ENCODE data around the gene ADPRS. TPM values are rescaled to one million over a fixed set of nuclear protein-coding genes. Genes with fewer than 3 reads are reported as not detected.
A peak's percentile ranks its signal among the peaks of the same experiment; 100 is the strongest.

The ADPRS gene
- total RNA-seq, 3 donors from 2014 or later, result 45.6 to 52.0 (median 47.4) TPM

DNA sequence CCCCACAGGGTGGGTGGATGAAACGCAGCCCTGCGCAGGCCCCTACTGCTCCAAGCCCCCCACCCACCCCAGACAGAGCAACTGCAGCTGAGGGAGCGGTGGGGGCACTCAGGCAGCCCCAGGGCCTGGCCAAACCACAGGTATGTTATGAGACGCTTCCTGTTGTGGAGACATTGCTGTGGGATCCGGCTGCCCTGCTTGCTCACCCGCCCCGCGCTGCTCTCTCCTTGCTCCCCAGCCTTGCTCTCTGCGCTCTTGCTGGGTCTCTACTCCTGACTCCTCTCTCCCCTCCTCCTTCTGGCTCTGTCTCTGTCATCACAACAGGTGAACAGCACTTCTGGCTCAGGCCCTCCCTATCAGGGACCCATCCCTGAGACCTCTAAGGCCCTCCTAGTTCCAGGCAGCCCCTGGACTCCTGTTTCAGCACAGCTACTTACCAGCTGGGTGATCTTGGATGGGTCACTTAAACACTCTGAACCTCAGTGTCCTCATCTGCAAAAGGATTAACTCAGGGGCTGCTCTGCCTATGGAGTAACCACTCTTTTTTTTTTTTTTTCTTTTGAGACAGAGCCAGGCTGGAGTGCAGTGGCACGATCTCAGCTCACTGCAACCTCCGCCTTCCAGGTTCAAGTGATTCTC is 20.5 kb downstream of the ADPRS start:
- Mint-ChIP-seq H3K27me3 (ENCODE audit: low read depth) (no peaks in the 10 kb centered on the region), H3K4me3 (no peak overlapping the region), H3K4me1 (ENCODE audit: low read depth) (peaks cover 25% of the 10 kb centered on the region), H3K36me3 (ENCODE audit: insufficient read depth) (no peaks in the 10 kb centered on the region), H3K9me3 (no peaks in the 10 kb centered on the region)
- ATAC-seq, result peak; percentile 87 to 89
- DNase-seq, result no peak

DNA sequence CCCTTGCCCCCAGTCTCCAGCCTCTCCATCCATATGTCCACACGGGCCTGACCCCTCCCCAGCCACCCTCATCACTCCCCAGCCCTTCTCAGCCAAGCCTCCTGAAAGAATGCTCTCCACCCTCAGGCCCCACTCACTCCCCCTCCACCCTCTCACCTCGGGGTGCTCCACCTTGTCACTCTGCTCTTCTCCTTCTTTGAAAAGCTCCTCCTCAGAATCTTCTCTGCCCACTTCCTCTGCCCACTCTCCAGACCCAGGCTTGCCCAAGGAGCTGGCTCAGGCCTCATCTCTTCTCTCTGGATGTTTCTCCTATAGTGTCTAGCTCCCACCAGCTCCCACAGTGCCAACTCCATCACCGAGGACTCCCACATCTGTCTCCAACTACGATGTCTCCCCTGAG is 22.5 kb downstream of the ADPRS start:
- Mint-ChIP-seq H3K4me3 (no peak overlapping the region), H3K4me1 (ENCODE audit: low read depth) (peaks cover 25% of the 10 kb centered on the region), H3K9me3 (no peaks in the 10 kb centered on the region), H3K36me3 (ENCODE audit: insufficient read depth) (no peaks in the 10 kb centered on the region), H3K27me3 (ENCODE audit: low read depth) (no peaks in the 10 kb centered on the region)
- DNase-seq (no peak), ATAC-seq (no peak)

DNA sequence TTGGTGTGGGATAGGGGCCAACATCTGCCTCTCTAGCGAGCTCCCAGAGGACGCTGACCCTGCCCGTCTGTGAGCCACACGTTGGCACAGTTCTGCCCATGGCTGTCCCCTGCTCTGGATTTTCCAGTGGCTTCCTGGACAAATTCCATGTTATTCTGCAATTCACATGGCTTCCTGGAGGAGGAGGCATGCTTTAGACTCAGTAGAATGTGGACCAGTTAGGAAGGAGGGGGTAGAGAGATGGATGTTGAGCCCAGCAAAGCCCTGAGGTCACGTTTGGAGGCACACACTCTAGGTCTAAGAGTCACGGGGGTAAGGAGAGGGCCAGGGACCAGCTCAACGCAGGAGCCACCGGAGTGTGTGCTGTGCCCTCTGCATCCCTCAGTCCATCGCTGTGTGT is 24.1 kb downstream of the ADPRS start:
- Mint-ChIP-seq H3K36me3 (ENCODE audit: insufficient read depth) (no peaks in the 10 kb centered on the region), H3K4me3 (no peak overlapping the region), H3K9me3 (no peaks in the 10 kb centered on the region), H3K4me1 (ENCODE audit: low read depth) (peaks cover 24% of the 10 kb centered on the region), H3K27me3 (ENCODE audit: low read depth) (no peaks in the 10 kb centered on the region)
- DNase-seq, result no peak
- no peak for ATAC-seq

DNA sequence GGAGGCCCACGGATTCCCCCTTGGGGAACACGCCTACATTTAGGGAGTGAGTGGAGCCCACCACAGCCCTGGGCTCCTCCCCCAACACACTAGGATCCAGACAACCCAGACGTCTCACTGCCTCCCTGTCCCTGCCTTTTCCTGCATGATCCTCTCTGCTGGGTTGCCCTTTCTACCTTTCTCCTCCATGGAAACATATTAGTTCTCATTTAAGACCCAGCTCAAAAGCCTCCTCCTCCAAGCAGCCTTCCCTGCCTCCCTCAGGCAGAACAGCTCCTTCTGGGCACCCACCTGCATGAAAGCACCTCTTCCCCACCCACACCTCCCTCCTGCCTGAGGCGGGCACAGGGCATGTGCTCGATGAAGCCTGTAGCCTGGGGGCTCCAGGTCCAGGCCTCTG is 25.7 kb downstream of the ADPRS start:
- no peak for DNase-seq

DNA sequence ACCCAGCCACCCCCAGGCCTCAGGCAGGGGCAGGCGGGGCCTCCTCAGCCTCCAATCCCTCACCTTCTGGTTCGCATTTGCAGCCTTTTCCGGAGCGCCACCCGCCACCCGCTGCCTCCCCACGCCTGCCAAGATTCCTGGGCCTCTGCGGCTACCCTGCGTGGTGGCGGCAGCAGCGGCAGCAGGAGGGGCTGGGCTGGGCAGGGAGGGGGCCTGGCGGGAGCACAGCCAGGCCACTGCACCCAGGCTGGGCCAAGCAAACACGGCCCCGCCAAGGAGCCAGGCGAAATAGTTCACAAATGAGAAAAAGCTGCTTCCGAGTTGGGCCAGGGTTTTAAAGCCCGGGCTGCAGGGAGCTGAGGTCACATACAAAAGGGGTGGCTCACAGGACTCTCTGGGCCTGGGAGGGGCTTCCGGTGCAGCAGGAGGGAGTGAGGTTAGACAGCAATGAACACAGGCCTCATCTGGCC is 26.5 kb downstream of the ADPRS start:
- ATAC-seq (no peak), DNase-seq (no peak)
- no peak overlapping the region for H3K4me3 Mint-ChIP-seq
- H3K36me3 Mint-ChIP-seq (ENCODE audit: insufficient read depth), result no peaks in the 10 kb centered on the region
- no peaks in the 10 kb centered on the region for H3K9me3 Mint-ChIP-seq
- H3K27me3 Mint-ChIP-seq (ENCODE audit: low read depth), result peaks cover 3% of the 10 kb centered on the region
- H3K4me1 Mint-ChIP-seq (ENCODE audit: low read depth), result peaks cover 7% of the 10 kb centered on the region

More for the DNA sequence above, 25.7 kb downstream of the ADPRS start:
- Mint-ChIP-seq H3K36me3 (ENCODE audit: insufficient read depth) (no peaks in the 10 kb centered on the region), H3K4me3 (no peak overlapping the region), H3K9me3 (no peaks in the 10 kb centered on the region), H3K4me1 (ENCODE audit: low read depth) (peaks cover 11% of the 10 kb centered on the region), H3K27me3 (ENCODE audit: low read depth) (no peaks in the 10 kb centered on the region)
- ATAC-seq, result no peak

DNA sequence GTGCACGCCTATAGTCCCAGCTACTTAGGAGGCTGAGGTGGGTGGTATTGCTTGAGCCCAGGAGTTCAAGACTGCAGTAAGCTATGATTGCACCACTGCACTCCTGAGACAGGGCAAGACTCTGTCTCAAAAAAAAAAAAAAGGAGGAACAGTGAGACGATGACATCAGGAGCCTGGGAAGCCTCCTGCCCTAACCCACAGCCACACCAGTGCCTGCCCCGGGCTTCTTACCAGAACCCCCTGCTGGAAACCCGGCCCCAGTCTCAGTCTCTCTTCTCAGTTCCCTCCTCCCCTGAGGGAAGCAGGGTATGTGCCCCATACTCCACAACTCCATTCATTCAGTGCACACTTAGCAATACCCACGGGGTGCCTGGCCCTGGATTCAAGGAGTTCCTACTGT is 27.2 kb downstream of the ADPRS start:
- DNase-seq (no peak), ATAC-seq (no peak)
- H3K9me3 Mint-ChIP-seq, result no peaks in the 10 kb centered on the region
- H3K4me1 Mint-ChIP-seq (ENCODE audit: low read depth), result peaks cover 6% of the 10 kb centered on the region
- no peaks in the 10 kb centered on the region for H3K36me3 Mint-ChIP-seq (ENCODE audit: insufficient read depth)
- no peak overlapping the region for H3K4me3 Mint-ChIP-seq
- peaks cover 3% of the 10 kb centered on the region for H3K27me3 Mint-ChIP-seq (ENCODE audit: low read depth)

DNA sequence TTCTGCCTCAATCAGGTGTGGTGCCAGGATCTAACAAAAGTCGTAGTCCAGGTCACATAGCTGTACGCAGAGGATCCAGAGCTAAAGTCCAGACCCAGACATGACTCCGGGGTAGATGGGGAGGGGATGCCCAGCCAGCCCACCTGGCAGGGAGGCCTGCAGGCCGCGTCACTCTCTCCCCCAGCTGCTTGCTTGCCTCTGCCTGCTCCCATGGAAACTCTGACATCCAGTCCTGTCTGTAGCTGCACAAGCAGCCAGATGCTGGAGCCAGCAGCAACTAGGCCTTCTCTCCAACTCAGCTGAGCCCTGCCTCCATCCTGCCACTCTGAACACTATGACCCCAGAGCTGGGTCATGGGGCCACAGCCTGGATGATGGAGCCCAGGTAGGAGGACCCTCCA is 28.2 kb downstream of the ADPRS start:
- H3K27me3 Mint-ChIP-seq (ENCODE audit: low read depth), result peaks cover 7% of the 10 kb centered on the region
- no peaks in the 10 kb centered on the region for H3K36me3 Mint-ChIP-seq (ENCODE audit: insufficient read depth)
- H3K9me3 Mint-ChIP-seq, result no peaks in the 10 kb centered on the region
- H3K4me1 Mint-ChIP-seq (ENCODE audit: low read depth), result peaks cover 2% of the 10 kb centered on the region
- DNase-seq (no peak), ATAC-seq (no peak)
- H3K4me3 Mint-ChIP-seq, result no peak overlapping the region

DNA sequence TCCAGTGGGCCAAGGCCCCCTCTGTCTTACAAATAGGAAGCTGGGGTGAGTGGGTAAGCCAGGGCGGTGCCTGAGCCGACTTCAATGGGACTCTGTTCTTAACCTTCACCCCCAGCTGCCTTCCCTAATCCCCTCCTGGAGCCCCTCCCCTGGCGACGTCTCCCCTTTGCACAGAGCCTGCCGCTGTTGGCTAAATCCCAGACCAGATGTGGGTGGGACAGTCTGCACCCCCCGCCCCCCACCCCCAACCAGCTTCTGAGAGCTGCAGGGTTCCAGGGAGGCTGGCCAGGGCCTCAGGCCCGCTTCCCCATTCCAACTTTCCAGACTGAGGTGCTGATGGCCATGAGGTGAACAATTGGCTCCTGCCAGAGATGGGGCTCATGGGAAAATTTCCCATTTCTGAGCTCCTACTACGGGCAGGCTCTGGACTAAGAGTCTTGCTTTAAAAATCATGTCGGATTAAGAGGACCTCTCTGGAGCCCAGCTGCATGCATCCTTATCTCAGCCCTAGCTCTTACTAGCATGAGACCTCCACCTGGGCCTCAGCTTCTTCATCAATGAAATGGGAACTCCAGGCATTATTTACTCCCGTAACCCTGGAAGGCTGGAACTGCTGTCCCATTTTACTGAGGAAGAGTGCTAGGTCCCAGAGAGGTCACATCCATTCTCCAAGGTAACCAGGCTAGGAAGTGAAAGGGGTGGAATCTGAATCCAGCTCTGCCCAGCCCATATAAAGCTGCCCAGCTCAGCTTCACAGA is 29.9 kb downstream of the ADPRS start:
- Mint-ChIP-seq H3K36me3 (ENCODE audit: insufficient read depth) (no peaks in the 10 kb centered on the region), H3K4me1 (ENCODE audit: low read depth) (peaks cover 8% of the 10 kb centered on the region), H3K9me3 (no peaks in the 10 kb centered on the region), H3K27me3 (ENCODE audit: low read depth) (peaks cover 22% of the 10 kb centered on the region), H3K4me3 (no peak overlapping the region)
- no peak for DNase-seq
- ATAC-seq, result no peak

DNA sequence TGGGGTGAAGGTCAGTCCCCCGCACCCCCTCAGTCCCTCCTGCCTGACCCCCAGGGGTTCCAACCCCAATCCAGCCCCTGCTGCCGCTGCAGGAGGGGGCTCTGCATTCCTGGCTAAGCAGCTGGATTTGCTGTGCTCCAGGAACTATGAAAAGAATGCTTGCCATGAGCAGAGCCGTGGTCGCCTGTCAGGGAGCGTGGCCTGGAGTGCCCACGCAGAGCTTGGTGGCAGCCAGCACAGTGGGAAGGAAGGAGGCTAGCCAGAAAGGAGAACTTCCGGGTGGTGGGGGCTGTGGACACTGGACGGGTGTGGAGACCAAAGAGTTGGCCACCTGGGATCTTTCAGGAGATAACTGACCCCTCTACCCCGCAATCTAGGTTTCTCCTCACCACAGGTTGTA is 30.8 kb downstream of the ADPRS start:
- H3K27me3 Mint-ChIP-seq (ENCODE audit: low read depth), result peaks cover 30% of the 10 kb centered on the region
- peaks cover 11% of the 10 kb centered on the region for H3K4me1 Mint-ChIP-seq (ENCODE audit: low read depth)
- H3K36me3 Mint-ChIP-seq (ENCODE audit: insufficient read depth), result no peaks in the 10 kb centered on the region
- H3K4me3 Mint-ChIP-seq, result no peak overlapping the region
- DNase-seq (no peak), ATAC-seq (no peak)
- H3K9me3 Mint-ChIP-seq, result no peaks in the 10 kb centered on the region

DNA sequence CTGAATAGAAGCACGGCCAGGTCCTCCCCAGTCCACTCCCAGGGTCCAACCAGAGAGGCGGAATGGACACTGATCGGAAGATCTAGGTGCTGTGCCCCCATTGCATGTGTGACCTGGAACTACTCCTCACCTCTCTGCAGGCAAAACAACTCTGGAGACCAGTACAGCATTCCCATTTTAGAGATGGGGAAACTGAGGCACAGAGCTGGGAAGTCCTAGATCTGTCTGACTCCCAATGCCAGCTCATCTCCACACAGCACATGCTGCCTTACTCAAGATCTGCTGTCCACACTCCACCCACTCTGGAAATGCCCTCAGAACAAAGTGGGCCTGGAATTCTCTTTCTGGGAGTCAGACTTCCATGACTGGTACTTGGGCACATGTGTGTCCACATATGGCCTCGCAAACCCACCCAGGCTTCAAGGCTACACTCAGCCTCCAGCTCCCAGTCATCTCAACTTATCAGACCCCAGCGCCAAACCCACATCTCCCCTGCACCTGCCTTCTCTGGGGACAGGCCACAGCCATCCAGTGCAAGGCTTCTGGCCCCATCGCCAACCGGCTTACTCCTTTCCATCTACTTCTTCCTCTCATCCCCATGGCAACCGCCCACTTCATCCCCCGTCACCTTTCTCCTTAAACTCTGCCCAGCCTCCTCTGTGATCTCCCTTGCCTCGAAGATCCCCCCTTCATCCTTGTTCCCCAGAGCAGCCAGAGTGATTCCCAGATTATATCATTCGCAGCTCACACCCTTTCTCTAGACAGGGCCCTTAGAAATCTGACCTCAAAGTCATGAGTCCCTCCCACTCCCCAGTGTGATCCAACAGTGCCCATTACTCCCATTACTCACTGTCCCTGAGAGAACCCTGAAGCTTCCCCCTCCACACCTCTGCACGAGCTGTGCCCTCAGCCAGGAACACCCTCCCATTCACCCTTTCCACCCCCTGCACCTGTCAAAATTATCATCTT is 33.7 kb downstream of the ADPRS start:
- DNase-seq (no peak), ATAC-seq (no peak)
- Mint-ChIP-seq H3K9me3 (no peaks in the 10 kb centered on the region), H3K4me1 (ENCODE audit: low read depth) (peaks cover 24% of the 10 kb centered on the region), H3K4me3 (no peak overlapping the region), H3K27me3 (ENCODE audit: low read depth) (peaks cover 44% of the 10 kb centered on the region), H3K36me3 (ENCODE audit: insufficient read depth) (no peaks in the 10 kb centered on the region)

DNA sequence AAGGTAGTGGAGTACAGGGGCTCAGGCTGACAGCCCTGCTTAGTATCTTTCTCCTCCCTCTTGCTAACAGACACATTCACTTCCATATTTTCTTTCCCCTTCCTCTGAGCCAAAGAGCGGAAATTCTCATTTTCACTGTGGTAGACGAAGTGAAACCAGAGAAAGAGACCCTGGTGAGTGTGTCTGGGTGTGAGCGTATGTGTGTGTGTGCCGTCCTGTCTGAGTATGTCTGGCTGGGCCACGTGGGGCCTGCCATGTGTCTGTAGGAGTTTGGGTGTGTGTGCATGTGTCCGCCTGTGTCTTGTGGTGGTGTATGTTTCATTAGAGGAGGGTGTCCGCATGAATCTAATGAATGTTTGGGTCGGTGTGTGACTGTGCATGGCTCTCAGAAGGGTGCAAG is 34.7 kb downstream of the ADPRS start:
- H3K9me3 Mint-ChIP-seq, result no peaks in the 10 kb centered on the region
- no peak for DNase-seq
- peaks cover 44% of the 10 kb centered on the region for H3K27me3 Mint-ChIP-seq (ENCODE audit: low read depth)
- H3K36me3 Mint-ChIP-seq (ENCODE audit: insufficient read depth), result no peaks in the 10 kb centered on the region
- H3K4me1 Mint-ChIP-seq (ENCODE audit: low read depth), result peaks cover 24% of the 10 kb centered on the region
- H3K4me3 Mint-ChIP-seq, result no peak overlapping the region
- ATAC-seq, result peak; percentile 40 to 55

DNA sequence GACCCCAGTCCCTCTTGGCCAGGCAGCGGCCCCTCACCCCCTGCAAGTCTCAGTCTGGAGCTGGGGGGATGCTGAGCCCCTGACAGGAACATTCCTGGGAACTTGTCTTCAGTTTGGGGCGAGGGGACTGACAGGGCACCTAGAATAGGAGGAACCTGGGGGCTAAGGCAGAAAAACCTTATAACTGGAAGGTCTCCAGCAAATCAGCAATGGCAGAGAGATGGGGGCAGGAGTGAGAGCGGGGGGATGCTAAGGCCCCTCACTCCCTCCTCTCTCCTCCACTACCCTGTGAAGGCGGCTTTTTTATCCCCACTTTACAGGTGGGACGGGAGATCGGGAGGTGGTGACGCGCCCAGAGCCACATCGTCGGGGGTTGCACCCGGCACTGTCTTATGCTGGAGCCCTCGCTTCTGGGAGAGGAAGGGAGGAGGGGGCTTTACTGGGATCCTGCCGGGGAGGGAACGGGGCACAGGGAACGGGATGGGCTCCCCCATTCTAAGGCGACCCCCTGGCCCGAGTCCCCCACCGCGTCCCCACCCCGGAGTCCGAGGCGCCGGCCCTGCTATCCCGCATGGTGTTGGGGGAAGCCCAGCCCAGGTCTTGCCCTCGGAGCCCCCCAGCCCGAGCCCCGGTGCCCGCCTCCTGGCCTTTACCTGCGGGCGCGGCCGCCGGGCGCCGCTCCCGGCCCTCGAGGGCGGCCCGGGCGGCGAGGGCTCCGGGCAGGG is 35.9 kb downstream of the ADPRS start:
- peak overlapping the region; percentile 42 for H3K4me3 Mint-ChIP-seq
- no peak for DNase-seq
- H3K36me3 Mint-ChIP-seq (ENCODE audit: insufficient read depth), result no peaks in the 10 kb centered on the region
- ATAC-seq, result peak; percentile 4 to 11
- peaks cover 44% of the 10 kb centered on the region for H3K27me3 Mint-ChIP-seq (ENCODE audit: low read depth)
- peaks cover 24% of the 10 kb centered on the region for H3K4me1 Mint-ChIP-seq (ENCODE audit: low read depth)
- H3K9me3 Mint-ChIP-seq, result no peaks in the 10 kb centered on the region

DNA sequence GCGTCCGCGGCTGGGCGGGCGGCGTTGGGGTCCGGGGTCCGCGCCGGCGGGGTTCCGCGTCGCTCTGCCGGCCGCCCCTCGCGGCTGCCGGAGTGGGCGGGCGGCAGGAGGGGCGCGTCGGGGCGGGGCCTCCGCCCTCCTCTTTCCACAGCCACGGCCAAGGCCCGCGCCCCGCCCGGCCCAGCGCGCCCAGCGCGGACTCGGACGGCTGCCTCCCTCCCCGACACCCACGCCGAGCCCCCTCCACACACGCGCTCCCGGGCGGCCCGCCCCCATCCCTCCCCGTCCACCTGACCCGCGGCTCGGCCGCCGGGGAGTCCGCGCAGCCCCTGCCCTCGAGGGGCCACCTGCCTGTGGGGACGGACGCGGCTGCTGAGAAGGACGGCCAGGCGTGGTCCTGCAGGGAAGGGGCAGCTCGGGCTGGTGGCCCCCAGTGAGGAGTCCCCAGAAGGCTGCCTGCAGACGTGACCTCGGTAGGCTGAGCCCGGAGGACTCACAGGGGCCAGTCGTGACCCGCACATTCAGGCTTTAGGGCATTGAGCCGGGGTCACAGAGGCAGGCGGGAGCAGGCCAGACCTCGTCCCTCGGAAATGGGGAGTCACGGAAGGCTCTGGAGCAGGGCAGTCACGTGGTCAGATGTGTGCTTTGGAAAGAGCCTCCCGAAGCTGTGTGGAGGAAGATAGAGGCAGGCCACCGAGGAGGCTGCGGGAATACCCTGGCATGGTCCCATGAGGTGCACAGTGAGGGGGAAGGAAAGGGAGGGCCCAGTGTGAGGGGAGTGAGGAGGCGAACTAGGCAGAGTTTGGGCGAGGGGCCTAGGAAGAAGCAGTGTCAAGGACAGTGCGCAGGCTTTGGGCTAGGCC is 36.7 kb downstream of the ADPRS start, which contains the start of gene COL8A2:
COL8A2 (minus strand) TSS at position 94 of the 863 bp plus-strand sequence. CDS start 24,980 bp downstream, outside the sequence.
- Mint-ChIP-seq H3K4me3 (peak within 1 kb of the TSS; percentile 43), H3K36me3 (ENCODE audit: insufficient read depth) (no peaks in the 10 kb centered on the region), H3K4me1 (ENCODE audit: low read depth) (peaks cover 24% of the 10 kb centered on the region), H3K27me3 (ENCODE audit: low read depth) (peaks cover 40% of the 10 kb centered on the region), H3K9me3 (no peaks in the 10 kb centered on the region)
- DNase-seq (no peak), ATAC-seq (peak; percentile 32 to 38)
